HepG2 (cell line): ENCODE measurements around the gene MIDN. TPM values are rescaled to one million over a fixed set of nuclear protein-coding genes. Genes with fewer than 3 reads are reported as not detected.
A peak's percentile ranks its signal among the peaks of the same experiment; 100 is the strongest.

Source experiments
- CBFB ChIP-seq: sonication (generic); formaldehyde crosslinking; IDR thresholded peaks from 2 replicates; pipeline ENCODE4 v1.4.0; 2020; ENCODE audit warnings: missing genetic modification reagents
- CSRNP1 ChIP-seq: sonication (generic); formaldehyde crosslinking; IDR thresholded peaks from 2 replicates; pipeline ENCODE4 v1.8.1; 2023; ENCODE audit warnings: mild to moderate bottlenecking, missing genetic modification reagents
- ESRRA ChIP-seq: sonication (generic); formaldehyde crosslinking; IDR thresholded peaks from 2 replicates; pipeline ENCODE4 v1.5.1; 2020; ENCODE audit warnings: mild to moderate bottlenecking, low read depth, missing genetic modification reagents
- PCBP1 ChIP-seq: fragments of 200-400 bp; formaldehyde crosslinking; IDR thresholded peaks from 2 replicates; pipeline ENCODE4 v1.6.1; 2017; ENCODE audit warnings: mild to moderate bottlenecking, low read depth, low read length, borderline replicate concordance
- RNF2 ChIP-seq: fragments of 450-650 bp; conservative IDR thresholded peaks from 2 replicates; pipeline ENCODE4 v1.6.1; 2016; ENCODE audit warnings: low read depth
- SNAPC4 ChIP-seq: sonication (generic); formaldehyde crosslinking; IDR thresholded peaks from 2 replicates; pipeline ENCODE4 v1.4.0; 2020; ENCODE audit warnings: mild to moderate bottlenecking, missing genetic modification reagents
- SPEN ChIP-seq: sonication (generic); formaldehyde crosslinking; IDR thresholded peaks from 2 replicates; pipeline ENCODE4 v1.5.1; 2020; ENCODE audit warnings: low read depth, mild to moderate bottlenecking, missing genetic modification reagents
- ZNF235 ChIP-seq: sonication (generic); formaldehyde crosslinking; IDR thresholded peaks from 2 replicates; pipeline ENCODE4 v1.8.1; 2023; ENCODE audit warnings: mild to moderate bottlenecking, missing genetic modification reagents, borderline replicate concordance
- ZNF343 ChIP-seq: sonication (generic); formaldehyde crosslinking; IDR thresholded peaks from 2 replicates; pipeline ENCODE4 v1.4.0; 2020; ENCODE audit warnings: mild to moderate bottlenecking, missing genetic modification reagents
- polyA plus RNA-seq, 8 experiments: library from polyadenylated mRNA; depleted of rRNA in 3 of 8; stranded (reverse) in 7 of 8; unstranded in 1 of 8; fragments of >200 nt; fragmentation: Illumina TruSeq in 4 of 8; extraction: Trizol in 4 of 8; gene quantifications; 2 replicates each; pipeline versions ENCODE4 v1.2.1 to v1.2.3, GENCODE V29; 2011 to 2016; ENCODE audit warnings: low read depth in 4 of 8, missing spikeins in 1 of 8, mixed read lengths in 1 of 8; ENCODE audit not compliant: insufficient read depth in 1 of 8
- total RNA-seq, 5 experiments: library from RNA; depleted of rRNA; stranded (reverse); fragments of >200 nt; fragmentation: Illumina TruSeq; extraction: Trizol; gene quantifications; 2 replicates each; pipeline ENCODE4 v1.2.3, GENCODE V29; 2016; ENCODE audit warnings: low read depth in 1 of 5
- TF ChIP-seq, protein P1 (sequence below): sonication (generic); formaldehyde crosslinking; IDR thresholded peaks from 2 replicates; pipeline ENCODE4 v1.5.0; 2020; ENCODE audit warnings: mild to moderate bottlenecking, missing genetic modification reagents
- TF ChIP-seq, protein P2 (sequence below): sonication (generic); formaldehyde crosslinking; IDR thresholded peaks from 2 replicates; pipeline ENCODE4 v1.4.0; 2020; ENCODE audit warnings: missing genetic modification reagents, borderline replicate concordance
- TF ChIP-seq, protein P3 (sequence below): sonication (generic); formaldehyde crosslinking; IDR thresholded peaks from 2 replicates; pipeline ENCODE4 v1.5.0; 2020; ENCODE audit warnings: missing genetic modification reagents

MIDN gene
- total and polyA plus RNA-seq, 2 of the 13 experiments (the other 11 are each of a cell fraction or from before 2014, with no cell fraction given): 8.4 to 18.0 TPM

DNA sequence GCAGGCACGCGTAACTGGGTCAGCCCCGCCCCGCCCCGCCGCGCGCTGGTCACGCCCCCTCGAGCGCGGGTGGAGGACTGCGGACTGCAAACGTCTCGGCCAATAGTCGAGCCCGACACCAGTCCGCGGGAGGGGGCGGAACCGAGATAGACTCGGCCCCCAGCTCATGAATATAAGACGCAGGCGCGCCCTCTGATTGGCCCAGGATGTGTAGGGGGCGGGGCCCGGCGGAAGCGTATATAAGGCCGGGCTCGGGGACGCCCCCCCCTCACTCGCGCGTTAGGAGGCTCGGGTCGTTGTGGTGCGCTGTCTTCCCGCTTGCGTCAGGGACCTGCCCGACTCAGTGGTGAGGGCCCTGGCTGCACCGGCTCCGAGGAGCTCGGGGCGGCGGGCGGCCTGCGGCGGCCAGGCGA, 20.7 kb downstream of the MIDN start, which contains the start of gene CIRBP (continued):
- no peak for TF ChIP-seq SNAPC4 (CRISPR knock-in tag)
- no peak for TF ChIP-seq CSRNP1 (CRISPR knock-in tag)
- TF ChIP-seq SPEN: no peak; the same call in none of the 2 replicates
- TF ChIP-seq RNF2: no peak
- TF ChIP-seq, protein P1, sequence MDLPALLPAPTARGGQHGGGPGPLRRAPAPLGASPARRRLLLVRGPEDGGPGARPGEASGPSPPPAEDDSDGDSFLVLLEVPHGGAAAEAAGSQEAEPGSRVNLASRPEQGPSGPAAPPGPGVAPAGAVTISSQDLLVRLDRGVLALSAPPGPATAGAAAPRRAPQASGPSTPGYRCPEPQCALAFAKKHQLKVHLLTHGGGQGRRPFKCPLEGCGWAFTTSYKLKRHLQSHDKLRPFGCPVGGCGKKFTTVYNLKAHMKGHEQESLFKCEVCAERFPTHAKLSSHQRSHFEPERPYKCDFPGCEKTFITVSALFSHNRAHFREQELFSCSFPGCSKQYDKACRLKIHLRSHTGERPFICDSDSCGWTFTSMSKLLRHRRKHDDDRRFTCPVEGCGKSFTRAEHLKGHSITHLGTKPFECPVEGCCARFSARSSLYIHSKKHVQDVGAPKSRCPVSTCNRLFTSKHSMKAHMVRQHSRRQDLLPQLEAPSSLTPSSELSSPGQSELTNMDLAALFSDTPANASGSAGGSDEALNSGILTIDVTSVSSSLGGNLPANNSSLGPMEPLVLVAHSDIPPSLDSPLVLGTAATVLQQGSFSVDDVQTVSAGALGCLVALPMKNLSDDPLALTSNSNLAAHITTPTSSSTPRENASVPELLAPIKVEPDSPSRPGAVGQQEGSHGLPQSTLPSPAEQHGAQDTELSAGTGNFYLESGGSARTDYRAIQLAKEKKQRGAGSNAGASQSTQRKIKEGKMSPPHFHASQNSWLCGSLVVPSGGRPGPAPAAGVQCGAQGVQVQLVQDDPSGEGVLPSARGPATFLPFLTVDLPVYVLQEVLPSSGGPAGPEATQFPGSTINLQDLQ (CRISPR knock-in tag): no peak
- TF ChIP-seq, protein P2, sequence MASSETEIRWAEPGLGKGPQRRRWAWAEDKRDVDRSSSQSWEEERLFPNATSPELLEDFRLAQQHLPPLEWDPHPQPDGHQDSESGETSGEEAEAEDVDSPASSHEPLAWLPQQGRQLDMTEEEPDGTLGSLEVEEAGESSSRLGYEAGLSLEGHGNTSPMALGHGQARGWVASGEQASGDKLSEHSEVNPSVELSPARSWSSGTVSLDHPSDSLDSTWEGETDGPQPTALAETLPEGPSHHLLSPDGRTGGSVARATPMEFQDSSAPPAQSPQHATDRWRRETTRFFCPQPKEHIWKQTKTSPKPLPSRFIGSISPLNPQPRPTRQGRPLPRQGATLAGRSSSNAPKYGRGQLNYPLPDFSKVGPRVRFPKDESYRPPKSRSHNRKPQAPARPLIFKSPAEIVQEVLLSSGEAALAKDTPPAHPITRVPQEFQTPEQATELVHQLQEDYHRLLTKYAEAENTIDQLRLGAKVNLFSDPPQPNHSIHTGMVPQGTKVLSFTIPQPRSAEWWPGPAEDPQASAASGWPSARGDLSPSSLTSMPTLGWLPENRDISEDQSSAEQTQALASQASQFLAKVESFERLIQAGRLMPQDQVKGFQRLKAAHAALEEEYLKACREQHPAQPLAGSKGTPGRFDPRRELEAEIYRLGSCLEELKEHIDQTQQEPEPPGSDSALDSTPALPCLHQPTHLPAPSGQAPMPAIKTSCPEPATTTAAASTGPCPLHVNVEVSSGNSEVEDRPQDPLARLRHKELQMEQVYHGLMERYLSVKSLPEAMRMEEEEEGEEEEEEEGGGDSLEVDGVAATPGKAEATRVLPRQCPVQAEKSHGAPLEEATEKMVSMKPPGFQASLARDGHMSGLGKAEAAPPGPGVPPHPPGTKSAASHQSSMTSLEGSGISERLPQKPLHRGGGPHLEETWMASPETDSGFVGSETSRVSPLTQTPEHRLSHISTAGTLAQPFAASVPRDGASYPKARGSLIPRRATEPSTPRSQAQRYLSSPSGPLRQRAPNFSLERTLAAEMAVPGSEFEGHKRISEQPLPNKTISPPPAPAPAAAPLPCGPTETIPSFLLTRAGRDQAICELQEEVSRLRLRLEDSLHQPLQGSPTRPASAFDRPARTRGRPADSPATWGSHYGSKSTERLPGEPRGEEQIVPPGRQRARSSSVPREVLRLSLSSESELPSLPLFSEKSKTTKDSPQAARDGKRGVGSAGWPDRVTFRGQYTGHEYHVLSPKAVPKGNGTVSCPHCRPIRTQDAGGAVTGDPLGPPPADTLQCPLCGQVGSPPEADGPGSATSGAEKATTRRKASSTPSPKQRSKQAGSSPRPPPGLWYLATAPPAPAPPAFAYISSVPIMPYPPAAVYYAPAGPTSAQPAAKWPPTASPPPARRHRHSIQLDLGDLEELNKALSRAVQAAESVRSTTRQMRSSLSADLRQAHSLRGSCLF: no peak
- TF ChIP-seq, protein P3, sequence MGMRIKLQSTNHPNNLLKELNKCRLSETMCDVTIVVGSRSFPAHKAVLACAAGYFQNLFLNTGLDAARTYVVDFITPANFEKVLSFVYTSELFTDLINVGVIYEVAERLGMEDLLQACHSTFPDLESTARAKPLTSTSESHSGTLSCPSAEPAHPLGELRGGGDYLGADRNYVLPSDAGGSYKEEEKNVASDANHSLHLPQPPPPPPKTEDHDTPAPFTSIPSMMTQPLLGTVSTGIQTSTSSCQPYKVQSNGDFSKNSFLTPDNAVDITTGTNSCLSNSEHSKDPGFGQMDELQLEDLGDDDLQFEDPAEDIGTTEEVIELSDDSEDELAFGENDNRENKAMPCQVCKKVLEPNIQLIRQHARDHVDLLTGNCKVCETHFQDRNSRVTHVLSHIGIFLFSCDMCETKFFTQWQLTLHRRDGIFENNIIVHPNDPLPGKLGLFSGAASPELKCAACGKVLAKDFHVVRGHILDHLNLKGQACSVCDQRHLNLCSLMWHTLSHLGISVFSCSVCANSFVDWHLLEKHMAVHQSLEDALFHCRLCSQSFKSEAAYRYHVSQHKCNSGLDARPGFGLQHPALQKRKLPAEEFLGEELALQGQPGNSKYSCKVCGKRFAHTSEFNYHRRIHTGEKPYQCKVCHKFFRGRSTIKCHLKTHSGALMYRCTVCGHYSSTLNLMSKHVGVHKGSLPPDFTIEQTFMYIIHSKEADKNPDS (CRISPR knock-in tag): no peak
- 0 out of 2 replicates have a peak, but pooled peaks have one; percentile 18 for TF ChIP-seq ZNF343 (CRISPR knock-in tag)
- no peak; the same call in 1 of the 2 replicates for TF ChIP-seq ESRRA (CRISPR knock-in tag)
- TF ChIP-seq ZNF235 (CRISPR knock-in tag): no peak
- no peak for TF ChIP-seq CBFB (CRISPR knock-in tag)
- no peak for TF ChIP-seq PCBP1
